GM19351 (cell line): ENCODE data around the gene IQGAP1.
"Not testable (repeated sequence)": the region's sequence is repeated elsewhere in the genome, so short reads cannot be mapped to it uniquely, and the experiment has no call there.

Experiments
- ATAC-seq: cut with Tn5 transposase; IDR thresholded peaks from one replicate; pipeline ENCODE4 v1.9.1; 2021; ENCODE audit warnings: mild to moderate bottlenecking, moderate library complexity; ENCODE audit not compliant: unreplicated experiment

IQGAP1 gene

GRCh38 chr15:90409587-90409986 is 21.5 kb downstream of the IQGAP1 start:
- not testable (repeated sequence) for ATAC-seq

GRCh38 chr15:90410316-90410715 is 22.3 kb downstream of the IQGAP1 start:
- ATAC-seq: not testable (repeated sequence)

- ATAC-seq: no peak
Observed at GRCh38 chr15:90411176-90411575, 23.1 kb downstream of the IQGAP1 start.

GRCh38 chr15:90412356-90413194 is 24.5 kb downstream of the IQGAP1 start:
- peak; percentile 96 for ATAC-seq

DNA sequence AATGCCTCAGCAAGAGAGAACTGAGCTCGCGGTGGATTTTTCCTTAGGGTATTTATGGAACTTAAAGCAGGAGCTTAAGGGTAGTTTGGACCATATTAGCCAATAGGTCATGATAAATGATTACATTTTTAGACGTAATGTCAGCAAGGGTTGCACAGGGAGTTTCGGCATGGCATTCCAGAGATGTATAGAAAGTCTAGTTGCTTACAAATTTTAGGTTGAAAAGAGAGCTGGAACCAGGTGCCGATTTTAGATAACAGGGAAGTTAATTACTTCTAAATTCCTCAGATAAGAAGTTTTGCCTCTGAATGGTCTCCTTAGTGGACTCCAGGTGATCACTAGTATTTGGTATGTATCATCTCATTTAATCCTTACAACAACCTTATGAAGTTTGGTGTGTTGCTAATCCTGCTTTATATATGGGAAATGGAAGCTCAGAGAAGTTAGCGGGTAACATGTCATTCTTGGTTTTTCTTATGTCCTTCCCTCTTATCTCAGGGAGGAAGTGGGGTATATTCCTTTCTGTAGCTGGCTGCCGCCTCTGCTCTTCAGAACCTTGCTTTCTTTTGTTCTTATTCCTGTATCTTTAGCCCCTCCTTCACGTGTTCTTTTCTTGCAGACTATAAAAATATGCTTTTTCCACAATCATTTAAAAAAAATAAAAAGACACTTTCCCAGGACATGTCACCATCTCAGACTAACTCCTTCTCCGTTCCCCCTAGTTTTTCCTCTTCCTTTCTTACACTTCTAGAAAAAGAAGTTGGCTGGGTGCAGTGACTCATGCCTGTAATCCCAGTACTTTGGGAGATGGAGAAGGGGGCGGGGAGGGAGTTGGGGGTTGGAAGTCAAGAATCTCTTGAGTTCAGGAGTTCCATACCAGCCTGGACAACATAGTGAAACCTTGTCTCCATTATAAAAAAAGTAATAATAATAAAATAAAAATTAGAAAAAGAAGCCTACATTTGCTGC is 25.7 kb downstream of the IQGAP1 start:
- no peak for ATAC-seq

- ATAC-seq: no peak
Observed at GRCh38 chr15:90414408-90415028, 26.5 kb downstream of the IQGAP1 start.

DNA sequence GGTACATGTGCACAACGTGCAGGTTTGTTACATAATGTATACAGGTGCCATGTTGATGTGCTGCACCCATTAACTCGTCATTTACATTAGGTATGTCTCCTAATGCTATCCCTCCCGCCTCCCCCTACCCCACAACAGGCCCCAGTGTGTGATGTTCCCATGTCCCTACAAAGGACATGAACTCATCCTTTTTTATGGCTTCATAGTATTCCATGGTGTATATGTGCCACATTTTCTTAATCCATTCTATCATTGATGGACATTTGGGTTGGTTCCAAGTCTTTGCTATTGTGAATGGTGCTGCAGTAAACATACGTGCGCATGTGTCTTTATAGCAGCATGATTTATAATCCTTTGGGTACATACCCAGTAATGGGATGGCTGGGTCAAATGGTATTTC is 28.0 kb downstream of the IQGAP1 start:
- not testable (repeated sequence) for ATAC-seq

DNA sequence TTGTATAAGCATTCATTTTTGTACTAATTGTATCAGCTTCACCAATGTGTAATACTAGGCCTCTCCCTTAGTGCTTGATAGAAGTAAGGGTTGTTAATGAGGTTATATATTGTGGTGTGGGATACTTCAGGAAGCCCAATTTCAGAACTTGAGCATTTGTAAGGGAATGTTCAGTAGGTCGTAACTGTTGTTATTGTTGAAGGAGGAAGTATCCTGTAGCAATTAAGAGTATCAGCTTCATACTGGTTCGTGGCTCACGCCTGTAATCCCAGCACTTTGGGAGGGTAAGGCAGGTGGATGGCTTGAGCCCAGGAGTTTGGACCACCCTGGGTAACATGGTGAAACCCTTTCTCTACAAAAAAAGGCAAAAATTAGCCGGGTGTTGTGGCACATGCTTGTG is 30.6 kb downstream of the IQGAP1 start:
- no peak for ATAC-seq

DNA sequence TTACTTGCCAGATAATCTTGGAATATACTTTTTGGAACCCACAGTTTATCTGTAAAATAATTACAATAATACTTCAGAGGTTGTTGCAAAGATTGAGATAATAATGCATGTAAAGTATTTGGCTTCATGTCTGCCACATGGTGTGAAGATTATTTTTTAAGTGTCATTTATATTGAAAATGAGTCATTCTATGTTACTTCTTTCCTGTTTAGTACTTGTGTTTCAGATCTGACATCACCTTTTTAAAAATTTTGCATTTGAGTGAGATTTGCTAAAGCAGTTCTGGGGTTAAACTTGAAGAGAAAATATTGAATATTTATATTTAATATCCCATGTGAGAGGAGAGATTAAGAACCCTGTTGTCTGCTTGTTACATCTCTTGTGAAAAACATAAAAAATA is 31.2 kb downstream of the IQGAP1 start:
- peak; percentile 65 for ATAC-seq

DNA sequence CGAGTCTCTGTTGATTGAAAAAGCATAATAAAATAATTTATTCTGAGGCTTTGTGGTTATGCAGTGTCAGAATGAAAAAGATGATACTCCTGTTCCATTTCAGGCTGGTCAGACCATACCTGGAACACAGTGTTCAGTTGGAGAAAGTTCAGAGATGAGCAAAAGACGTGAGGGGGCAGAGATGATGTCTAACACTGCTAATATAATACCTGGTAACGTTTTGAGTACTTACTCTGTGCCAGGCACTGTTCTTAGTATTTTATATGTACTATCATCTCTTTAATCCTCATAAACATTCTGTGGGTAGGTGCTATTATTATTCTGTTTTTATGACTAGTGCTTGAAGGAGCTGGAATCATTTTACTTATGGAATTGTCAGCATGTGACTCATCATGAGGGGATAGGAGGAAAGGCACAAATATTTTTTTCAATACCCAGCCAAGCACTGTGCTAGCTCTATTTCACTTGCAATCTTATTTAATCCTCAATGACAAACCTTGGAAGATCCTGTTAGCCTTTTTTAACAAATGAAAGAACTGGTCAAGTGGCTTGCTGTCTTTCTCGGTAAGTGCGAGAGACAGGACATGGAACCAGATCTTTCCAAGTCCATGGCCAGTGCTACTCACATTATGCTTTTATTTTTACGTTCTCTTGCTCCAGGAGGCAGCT is 31.8 kb downstream of the IQGAP1 start:
- ATAC-seq: peak; percentile 78

- ATAC-seq: no peak
Observed at GRCh38 chr15:90420451-90420850, 32.4 kb downstream of the IQGAP1 start.

DNA sequence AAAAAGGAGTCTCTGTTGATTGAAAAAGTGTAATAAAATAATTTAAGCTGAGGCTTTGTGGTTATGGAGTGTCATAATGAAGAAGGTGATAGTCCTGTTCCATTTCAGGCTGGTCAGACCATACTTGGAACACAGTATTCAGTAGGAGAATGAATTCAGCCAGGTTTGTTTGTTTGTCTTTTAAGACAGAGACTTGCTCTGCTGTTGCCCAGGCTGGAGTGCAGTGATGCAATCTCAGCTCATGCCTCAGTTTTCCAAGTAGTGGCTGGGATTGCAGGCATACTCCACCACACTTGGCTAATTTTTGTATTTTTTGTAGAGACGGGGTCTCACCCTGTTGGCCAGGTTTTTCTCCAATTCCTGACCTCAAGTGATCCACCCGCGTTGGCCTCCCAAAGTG is 33.5 kb downstream of the IQGAP1 start:
- ATAC-seq: no peak

GRCh38 chr15:90422043-90422442 is 34.0 kb downstream of the IQGAP1 start:
- no peak for ATAC-seq

DNA sequence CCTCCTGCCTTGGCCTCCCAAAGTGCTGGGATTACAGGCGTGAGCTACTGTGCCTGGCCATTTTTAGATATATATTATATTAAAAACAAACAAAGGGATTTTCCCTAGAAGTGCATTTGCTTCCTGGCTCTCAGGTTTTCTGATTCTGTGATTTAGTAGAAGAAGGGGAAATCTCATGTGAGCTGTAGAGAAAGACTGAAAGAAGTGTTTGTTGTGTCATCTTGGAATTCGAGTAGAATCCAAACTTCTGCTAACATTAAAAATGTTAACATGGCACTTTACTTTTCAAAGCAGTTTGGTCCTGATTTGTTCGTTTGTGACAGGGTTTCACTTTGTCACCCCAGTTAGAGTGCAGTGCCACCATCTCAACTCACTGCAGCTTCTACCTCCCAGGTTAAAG is 34.9 kb downstream of the IQGAP1 start:
- ATAC-seq: no peak

DNA sequence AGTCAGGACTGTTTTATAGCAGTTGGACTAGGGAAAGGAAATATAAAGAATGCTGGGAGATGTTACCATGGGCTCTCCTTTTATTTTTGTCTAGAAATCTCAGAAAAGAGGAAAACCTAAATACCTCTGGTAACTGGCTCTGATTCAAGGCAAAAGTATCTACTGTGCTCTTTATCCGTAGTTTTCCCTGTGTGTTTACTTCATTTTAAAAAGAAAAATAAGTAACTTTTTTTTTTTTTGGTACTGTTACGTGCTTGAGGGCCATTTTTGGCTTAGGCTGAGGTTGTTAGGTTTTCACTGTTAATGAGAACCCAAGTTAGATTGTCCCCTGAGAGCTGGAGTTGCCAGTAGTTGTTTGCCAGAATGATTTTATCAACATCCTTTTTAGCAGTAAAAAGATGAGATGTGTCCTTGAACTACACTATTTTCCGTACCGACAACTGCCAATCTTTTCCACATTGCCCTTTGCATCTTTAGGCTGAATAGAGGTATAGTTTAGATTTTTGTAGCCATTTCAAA is 35.8 kb downstream of the IQGAP1 start:
- ATAC-seq: no peak

GRCh38 chr15:90425726-90426346 is 37.8 kb downstream of the IQGAP1 start:
- no peak for ATAC-seq

DNA sequence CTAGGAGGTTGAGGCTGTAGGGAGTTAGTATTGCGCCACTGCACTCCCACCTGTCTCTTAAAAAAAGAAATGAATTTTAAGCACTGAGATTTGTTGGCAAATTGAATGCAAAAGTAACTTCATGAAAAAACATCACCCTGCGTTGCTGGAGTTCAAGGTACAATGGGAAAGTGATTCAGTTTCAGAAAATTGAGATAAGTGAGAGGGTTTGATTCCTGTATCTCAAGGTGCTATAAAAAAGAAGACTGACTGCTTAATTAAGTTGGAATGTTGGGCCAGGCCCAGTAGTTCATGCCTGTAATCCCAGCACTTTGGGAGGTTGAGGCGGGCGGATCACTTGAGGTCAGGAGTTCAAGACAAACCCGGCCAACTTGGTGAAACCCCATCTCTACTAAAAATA is 39.1 kb downstream of the IQGAP1 start:
- ATAC-seq: no peak

DNA sequence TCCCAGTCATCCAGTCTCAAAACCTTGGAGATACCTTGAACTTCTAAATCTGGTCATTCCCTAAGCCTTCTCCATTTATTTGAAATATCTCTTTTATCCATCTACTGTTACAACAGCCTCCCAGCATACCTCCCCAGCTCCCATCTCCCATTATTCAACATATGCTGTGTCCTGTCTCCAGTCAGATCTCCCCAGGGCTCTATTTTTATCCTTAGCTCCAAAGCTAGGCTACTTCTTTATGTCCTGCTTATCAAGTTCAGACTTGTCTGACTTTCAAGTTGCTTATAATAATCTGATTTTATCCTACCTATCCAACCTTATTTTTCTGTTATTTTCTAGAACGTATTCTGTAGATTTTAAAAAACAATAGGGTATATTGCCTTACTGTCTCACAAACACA is 44.2 kb downstream of the IQGAP1 start:
- no peak for ATAC-seq

GRCh38 chr15:90435652-90436337 is 47.8 kb downstream of the IQGAP1 start:
- ATAC-seq: no peak
